MM.1S (cell line): ENCODE measurements around the gene RANBP2.

Source experiments
- EZH2 ChIP-seq: fragments of 300-600 bp; sonication (generic); optimal IDR thresholded peaks from 2 replicates; pipeline ENCODE3; 2017; ENCODE audit warnings: low read depth, mild to moderate bottlenecking, antibody characterized with exemption, low read length, mixed read lengths
- EZH2phosphoT487 ChIP-seq: fragments of 300-600 bp; sonication (generic); IDR thresholded peaks from 2 replicates; pipeline ENCODE4 v1.6.1; 2018; ENCODE audit warnings: antibody characterized with exemption, low read length

DNA sequence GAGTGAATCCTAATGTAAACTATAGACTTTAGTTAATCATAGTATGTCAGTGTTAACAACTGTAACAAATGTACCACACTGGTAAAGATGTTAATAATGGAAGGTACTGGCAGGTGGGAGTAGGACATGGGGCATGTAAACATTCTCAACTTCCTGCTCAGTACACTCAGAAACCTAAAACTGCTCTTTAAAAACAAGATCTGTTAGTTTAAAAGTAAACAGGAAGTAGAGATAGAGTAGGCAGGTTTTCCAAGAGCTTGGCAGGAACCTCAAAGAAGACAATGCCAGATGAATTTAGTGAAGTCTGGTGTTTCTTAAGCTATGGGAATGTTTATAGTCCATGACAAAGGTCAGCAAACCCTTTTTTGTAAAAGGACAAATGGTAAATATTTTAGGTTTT lies 113.9 kb downstream of the RANBP2 start:
- TF ChIP-seq EZH2phosphoT487 (no peak), EZH2 (no peak)
